ENCODE data around the gene TMEM116. TPM values are rescaled to one million over a fixed set of nuclear protein-coding genes. Genes with fewer than 3 reads are reported as not detected.

Gene TMEM116
- total RNA-seq, 1 donor from 2014 or later = 28.4 TPM

GRCh38 chr12:111893287-111893686 is 119.7 kb downstream of the TMEM116 start:
- Histone ChIP-seq H3K4me2 (no peak overlapping the region), H3K27ac (no peak overlapping the region), H3K9me3 (ENCODE audit: low read depth) (no peaks in the 10 kb centered on the region), H3K79me2 (ENCODE audit: low read depth) (no peaks in the 10 kb centered on the region), H3K9ac (no peak overlapping the region), H3F3A (ENCODE audit: low read depth) (peaks cover under 1% of the 10 kb centered on the region), H3K36me3 (peaks cover 18% of the 10 kb centered on the region), H3K4me1 (no peaks in the 10 kb centered on the region), H3K27me3 (no peaks in the 10 kb centered on the region), H3K4me3 (no peak overlapping the region), H2AFZ (replicated peaks) (no peak overlapping the region), H4K20me1 (ENCODE audit: low read depth) (peaks cover 2% of the 10 kb centered on the region)
- Mint-ChIP-seq H3K9me3 (no peaks in the 10 kb centered on the region), H3K27ac (no peak overlapping the region), H3K36me3 (peaks cover 48% of the 10 kb centered on the region), H3K27me3 (ENCODE audit: insufficient read depth, low read depth) (peaks cover 3% of the 10 kb centered on the region), H3K4me3 (no peak overlapping the region), H3K4me1 (no peaks in the 10 kb centered on the region)
- no peak for DNase-seq (ENCODE audit: low spot score)
- no peak for TF ChIP-seq EZH2 (IDR thresholded peaks at IDR 0.05)
- no peak for TF ChIP-seq EZH2phosphoT487 (IDR thresholded peaks at IDR 0.05)
- no peak for TF ChIP-seq CTCF (IDR thresholded peaks at IDR 0.05)

GRCh38 chr12:111887926-111888745 is 124.8 kb downstream of the TMEM116 start:
- Histone ChIP-seq H3F3A (ENCODE audit: low read depth) (no peaks in the 10 kb centered on the region), H3K4me1 (no peaks in the 10 kb centered on the region), H3K79me2 (ENCODE audit: low read depth) (no peaks in the 10 kb centered on the region), H3K4me3 (no peak overlapping the region), H2AFZ (replicated peaks) (no peak overlapping the region), H3K9ac (no peak overlapping the region), H3K36me3 (peaks cover 7% of the 10 kb centered on the region), H4K20me1 (ENCODE audit: low read depth) (peaks cover 2% of the 10 kb centered on the region), H3K27ac (no peak overlapping the region), H3K27me3 (no peaks in the 10 kb centered on the region), H3K4me2 (no peak overlapping the region), H3K9me3 (ENCODE audit: low read depth) (no peaks in the 10 kb centered on the region)
- DNase-seq (ENCODE audit: low spot score) = no peak
- H3K27ac Mint-ChIP-seq = no peak overlapping the region
- H3K9me3 Mint-ChIP-seq = no peaks in the 10 kb centered on the region
- H3K4me3 Mint-ChIP-seq = no peak overlapping the region
- H3K36me3 Mint-ChIP-seq = peaks cover 59% of the 10 kb centered on the region
- H3K4me1 Mint-ChIP-seq = no peaks in the 10 kb centered on the region
- H3K27me3 Mint-ChIP-seq (ENCODE audit: insufficient read depth, low read depth) = peaks cover 4% of the 10 kb centered on the region
- no peak for TF ChIP-seq EZH2phosphoT487 (IDR thresholded peaks at IDR 0.05)
- TF ChIP-seq EZH2 (IDR thresholded peaks at IDR 0.05) = no peak
- TF ChIP-seq CTCF (IDR thresholded peaks at IDR 0.05) = no peak

GRCh38 chr12:111886662-111887545 is 126.1 kb downstream of the TMEM116 start:
- Histone ChIP-seq H3K4me2 (no peak overlapping the region), H2AFZ (replicated peaks) (no peak overlapping the region), H3K9ac (no peak overlapping the region), H3F3A (ENCODE audit: low read depth) (no peaks in the 10 kb centered on the region), H3K4me1 (no peaks in the 10 kb centered on the region), H4K20me1 (ENCODE audit: low read depth) (no peaks in the 10 kb centered on the region), H3K27ac (no peak overlapping the region), H3K79me2 (ENCODE audit: low read depth) (no peaks in the 10 kb centered on the region), H3K27me3 (no peaks in the 10 kb centered on the region), H3K4me3 (no peak overlapping the region), H3K36me3 (no peaks in the 10 kb centered on the region), H3K9me3 (ENCODE audit: low read depth) (no peaks in the 10 kb centered on the region)
- no peak for DNase-seq (ENCODE audit: low spot score)
- Mint-ChIP-seq H3K4me3 (no peak overlapping the region), H3K4me1 (no peaks in the 10 kb centered on the region), H3K36me3 (peaks cover 57% of the 10 kb centered on the region), H3K27me3 (ENCODE audit: insufficient read depth, low read depth) (peaks cover 4% of the 10 kb centered on the region), H3K9me3 (no peaks in the 10 kb centered on the region), H3K27ac (no peak overlapping the region)
- TF ChIP-seq CTCF (IDR thresholded peaks at IDR 0.05) (no peak), EZH2 (IDR thresholded peaks at IDR 0.05) (no peak)

Measured in neural progenitor cell (in vitro differentiated cells).